ENCODE measurements around the gene ACAP3.

GRCh38 chr1:1260843-1261560 is 46.7 kb downstream of the ACAP3 start:
- no peak for TF ChIP-seq EZH2phosphoT487 (IDR thresholded peaks at IDR 0.05; ENCODE audit: borderline replicate concordance, low read length)
- no peak for TF ChIP-seq CTCF (IDR thresholded peaks at IDR 0.05; ENCODE audit: low read depth, low read length, poor library complexity, severe bottlenecking)

All from DOHH2 (cell line).